Measurements from ENCODE around the gene IQCE.

The IQCE gene

GRCh38 chr7:2621061-2621828, 62.5 kb downstream of the IQCE start:
- peak; percentile 81 for DNase-seq

DNA sequence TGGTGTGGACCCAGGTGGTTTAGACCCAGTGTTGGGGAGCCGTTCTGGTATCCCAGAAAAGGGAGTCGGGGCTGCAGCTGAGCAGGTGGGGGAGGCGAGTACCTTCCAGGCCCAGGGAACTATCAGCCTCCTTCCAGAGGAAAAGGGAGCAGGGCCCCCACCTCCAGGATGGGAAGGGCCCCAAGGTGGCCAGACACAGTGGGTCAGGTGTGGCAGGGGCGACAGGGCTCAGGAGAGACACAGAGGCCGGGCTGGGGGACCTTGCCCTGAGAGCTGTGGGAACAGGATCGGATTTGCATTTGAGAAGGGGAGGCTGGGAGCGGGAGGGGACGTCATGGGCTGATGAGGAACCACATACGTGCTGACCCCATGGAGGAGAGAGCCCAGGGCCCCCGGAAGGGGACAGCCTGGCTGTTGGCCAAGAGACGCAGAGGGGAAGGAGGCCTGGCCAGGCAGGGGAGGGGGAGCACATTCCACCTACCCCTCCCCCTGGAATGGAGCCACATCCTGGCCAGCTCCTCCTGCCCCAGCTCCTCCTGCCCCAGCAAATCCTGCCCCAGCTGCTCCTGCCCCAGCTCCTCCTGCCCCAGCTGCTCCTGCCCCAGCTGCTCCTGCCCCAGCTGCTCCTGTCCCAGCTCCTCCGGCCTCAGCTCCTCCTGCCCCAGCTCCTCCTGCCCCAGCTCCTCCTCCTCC, 63.3 kb downstream of the IQCE start:
- DNase-seq: peak; percentile 84

DNA sequence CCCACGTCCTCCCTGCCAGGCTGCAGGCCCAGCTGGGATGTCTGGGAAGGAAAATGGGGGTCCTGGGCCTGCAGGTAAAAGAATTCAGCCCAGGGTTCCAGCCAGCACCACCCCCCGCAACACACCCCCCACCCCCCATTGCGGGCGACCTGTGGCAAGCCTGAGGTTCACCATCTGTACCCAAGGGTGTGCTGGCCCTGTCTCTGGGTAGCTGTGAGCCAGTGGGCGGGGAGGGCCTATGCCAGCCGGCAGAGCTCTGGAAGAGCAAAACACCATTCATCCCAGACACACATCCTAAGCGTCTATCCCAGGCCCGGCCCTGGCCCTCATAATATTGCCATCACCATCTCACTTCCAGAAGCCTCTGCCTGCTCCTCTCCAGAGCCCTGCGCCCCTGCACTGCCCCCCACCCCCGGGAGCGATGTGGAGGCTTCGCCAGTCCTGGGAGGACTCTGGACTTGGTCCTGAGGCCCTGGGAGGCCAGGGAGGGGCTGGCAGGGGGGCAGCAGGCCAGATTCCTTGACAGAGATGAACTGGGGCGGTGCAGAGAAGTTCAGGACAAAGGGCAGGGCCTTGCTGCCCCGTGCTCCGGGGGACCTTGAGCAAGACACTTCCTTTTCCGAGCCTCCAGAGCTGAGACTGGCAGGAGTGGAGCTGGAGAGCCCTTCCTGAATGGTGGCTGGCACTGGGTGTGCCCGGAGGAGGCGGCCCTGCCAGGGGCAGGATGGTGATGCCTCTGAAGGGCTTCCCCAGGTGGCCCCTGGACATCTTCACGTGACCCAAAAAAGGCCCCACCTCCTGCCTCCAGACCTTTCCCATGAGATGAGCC, 64.3 kb downstream of the IQCE start:
- DNase-seq: no peak

DNA sequence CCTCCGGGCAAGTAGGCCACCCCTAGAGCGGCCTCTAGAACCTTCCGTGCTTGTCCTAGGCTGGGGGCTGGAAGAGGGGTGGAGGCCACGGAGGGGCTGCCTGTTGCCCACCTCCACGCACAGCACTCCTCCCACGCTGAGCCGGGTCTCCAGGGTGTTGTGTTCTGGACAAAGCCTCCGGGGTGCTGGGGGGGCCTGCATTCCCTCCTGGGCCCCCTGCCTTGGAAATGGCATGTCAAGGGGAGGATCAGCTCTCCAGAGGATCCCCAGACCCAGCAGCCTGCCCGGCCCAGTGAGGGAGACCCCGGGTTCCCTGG, 64.9 kb downstream of the IQCE start:
- no peak for DNase-seq

- no peak for DNase-seq
Measured at GRCh38 chr7:2624293-2624886, 65.6 kb downstream of the IQCE start.

DNA sequence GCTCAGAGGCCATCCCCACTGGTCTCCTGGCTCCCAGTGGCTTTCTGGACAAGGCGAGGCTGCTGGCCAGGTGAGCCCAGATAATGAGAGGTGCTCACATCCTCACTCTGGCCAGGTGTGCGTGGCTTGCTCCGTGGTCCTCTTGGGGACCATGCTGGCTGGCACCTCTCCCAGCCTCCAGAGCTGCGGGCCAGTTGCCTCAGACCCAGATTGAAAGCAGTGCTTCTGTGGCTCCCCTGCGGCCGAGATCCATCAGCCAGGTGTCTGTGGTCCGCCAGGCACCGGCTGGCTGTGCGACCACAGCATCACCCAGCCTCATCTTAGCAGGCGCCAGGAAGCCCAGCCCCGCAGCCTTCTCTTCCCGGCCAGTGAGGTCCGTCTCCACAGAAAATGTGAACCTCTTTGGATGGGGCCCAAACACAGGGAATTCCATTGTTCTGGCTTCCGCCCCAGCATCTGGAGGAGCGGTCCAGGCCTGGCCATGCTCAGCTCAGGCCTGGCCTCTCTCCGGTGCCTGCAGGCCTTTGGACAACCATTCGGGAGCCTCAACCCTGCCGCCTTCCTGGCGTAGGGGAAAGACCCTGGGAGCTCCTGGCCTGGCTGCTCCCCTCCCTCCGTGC, 67.8 kb downstream of the IQCE start:
- DNase-seq: no peak

- DNase-seq: no peak
Measured at GRCh38 chr7:2627258-2628129, 68.7 kb downstream of the IQCE start.

GRCh38 chr7:2628130-2628482, 69.3 kb downstream of the IQCE start:
- no peak for DNase-seq

GRCh38 chr7:2628891-2629290, 70.1 kb downstream of the IQCE start:
- DNase-seq: no peak

- DNase-seq: no peak
Measured at GRCh38 chr7:2629746-2630681, 71.2 kb downstream of the IQCE start.

DNA sequence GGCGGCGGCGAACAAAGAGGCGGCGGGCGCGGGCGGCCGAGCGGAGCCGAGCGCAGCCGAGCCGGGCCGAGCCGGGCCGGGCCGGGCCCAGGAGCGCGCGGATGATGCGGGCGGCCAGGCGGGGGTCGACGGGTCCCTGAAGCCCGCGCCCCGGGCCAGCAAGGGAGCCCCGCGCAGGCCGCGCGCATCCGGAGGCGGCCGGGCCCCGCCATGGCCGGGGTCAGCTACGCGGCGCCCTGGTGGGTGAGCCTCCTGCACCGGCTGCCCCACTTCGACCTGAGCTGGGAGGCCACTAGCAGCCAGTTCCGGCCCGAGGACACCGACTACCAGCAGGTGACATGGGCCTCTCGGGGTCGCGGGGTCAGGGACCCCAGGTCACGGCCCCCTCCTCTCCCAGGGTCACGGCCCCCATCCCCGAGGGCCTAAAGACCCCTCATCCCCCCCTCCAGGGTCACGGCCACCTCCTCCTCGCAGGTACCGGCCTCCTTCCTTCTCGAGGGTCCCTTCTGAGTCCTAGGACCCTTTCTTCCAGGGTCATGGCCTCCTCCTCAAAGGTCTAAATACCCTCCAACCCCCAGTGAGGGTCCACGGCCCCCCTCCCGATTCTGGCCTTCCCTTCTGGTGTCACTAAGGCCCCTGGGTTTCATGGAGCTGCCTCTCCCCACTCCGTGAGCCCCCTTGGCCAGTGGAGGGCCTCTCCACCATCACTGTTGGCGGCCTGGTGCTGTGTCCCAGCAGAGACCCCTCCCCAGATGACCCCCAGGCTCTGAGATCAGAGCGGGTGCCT, 73.4 kb downstream of the IQCE start, which contains the start of gene TTYH3:
TSS of gene TTYH3 (plus strand) at position 41 of the 787 bp plus-strand sequence. CDS start at position 211, 170 bp downstream.
- DNase-seq: no peak

DNA sequence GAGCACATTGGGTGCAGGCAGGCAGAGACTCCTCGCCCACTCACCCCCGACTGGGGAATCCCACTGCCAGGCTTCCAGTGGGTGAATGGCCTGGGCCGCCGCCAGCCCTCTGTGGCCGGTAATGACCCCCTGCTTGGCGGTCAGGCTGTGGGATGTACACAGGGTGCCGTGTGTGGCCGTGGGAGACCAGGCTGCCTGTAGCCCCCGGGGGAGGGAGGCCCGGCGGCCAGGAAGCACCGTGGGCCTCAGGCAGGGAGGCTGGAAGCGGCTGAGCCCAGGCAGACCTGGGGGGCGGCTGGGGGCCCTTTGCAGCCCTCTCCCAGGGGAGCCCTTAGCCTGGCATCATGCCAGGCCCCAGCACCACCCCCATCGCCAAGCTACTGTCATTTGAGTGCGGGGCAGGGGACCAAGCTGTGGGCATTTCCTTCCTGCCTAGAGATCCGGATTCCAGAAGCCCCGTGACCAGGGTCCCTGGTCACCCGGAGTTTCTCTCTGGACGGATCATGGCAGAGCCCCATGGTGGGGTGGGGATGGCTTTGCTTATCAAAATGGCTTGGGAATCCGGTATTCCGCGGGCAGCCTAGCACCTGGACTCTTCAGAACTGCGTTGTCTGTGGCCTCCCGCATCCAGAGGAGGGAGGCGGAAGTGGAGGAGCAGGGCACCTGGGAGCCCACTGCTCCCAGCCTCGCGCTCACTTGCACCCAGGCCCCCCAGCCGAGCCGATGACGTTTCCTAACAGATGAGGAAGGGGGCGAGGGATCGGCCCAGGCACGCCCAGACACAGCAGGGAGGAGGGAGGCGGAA, 74.2 kb downstream of the IQCE start:
- peak; percentile 53 for DNase-seq

GRCh38 chr7:2633538-2634266, 74.9 kb downstream of the IQCE start:
- no peak for DNase-seq

DNA sequence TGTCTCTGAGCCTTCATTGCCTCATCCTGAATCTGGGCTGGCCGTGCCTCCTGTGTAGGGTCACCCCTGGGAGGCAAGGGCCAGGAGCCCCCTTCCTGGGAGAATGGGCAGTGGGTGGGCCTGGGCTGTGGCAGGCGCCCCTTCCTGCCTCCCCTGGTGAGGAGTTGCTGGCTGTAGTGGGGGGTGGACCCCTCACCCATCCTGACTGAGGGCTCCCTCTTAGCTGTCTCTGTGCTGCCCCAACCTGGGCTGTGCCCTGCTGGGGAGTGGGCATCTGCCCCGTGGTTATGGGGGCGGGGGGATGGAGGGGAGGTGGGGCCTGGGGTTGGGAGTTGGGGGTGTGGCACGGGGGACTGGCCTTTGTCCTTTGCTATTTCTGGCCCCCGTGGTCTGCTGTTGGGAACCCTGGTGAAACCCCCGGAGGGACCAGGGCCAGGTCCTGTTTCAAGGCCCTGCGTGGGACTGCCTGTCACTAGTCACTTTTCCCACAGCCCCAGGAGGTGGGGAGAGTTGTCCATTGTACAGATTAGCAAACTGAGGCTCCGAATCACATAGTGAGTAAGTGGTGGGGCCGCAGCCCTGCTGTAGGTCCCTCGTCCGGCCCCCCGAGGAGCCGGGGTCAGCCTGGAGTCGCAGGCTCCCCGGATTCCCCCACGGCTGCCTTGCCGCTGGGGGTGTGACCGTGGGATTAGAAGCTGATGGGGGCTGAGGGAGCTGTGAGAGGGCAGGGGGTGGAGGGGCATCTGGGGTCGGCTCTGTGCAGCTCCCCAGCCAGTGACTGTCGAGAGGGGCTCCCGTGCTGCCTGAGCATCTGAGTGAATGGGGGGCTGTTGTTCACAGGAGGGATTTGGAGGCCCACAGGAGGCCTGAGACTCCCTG, 75.7 kb downstream of the IQCE start:
- no peak for DNase-seq

GRCh38 chr7:2635148-2635668, 76.4 kb downstream of the IQCE start:
- no peak for DNase-seq

DNA sequence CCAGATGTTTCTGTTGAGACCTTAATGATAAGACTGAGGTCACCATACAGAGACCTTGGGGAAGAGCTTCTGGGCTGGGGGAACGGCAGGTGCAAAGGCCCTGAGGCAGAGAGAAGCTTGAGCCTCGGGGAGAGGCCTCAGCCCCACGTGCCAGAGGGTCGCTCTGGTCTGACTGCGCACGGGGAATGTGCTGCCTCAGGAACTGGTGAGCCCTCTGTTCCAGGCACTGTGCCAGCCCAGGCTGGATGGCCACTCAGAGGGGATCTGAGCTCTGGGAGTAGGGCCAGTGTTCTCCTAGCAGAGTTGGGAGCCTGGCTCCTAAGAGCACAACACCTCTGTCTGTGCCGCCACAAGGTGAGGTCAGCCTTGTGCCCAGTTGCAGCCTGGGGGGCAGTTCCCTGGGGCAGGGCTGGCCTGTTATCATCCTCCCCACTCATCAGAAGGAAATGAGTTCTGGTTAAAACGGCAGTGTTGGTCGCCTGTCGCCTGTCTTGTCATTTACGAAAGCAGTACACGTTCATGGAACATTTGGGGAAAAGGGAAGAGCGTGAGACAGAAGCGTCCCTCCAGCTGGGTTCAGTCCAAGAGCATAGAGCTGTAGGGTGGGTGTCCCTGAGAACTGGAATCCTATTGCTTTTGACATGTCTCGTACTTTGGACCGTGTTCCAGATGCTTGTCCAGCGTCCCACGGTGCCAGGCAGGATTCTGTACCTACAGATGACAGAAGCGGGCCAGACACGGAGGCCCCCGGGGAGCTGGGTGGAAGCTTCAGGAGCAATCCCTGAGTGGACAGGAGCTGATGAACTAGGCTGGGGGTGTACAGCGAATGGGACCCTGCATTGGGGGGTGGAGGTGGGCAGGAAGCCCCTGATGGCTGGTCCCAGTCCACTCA, 77.3 kb downstream of the IQCE start:
- DNase-seq: no peak

Data from NCI-H82 (cell line).